HEK293 (cell line): ENCODE results near the gene MACF1.

Experiments
- CTCF ChIA-PET: fragments of 350-600 bp; formaldehyde crosslinking; extraction: SDS; loops from one replicate; lab custom pipeline; 2021; ENCODE audit warnings: antibody characterized with exemption; lab: Yijun Ruan, JAX
- POLR2A ChIA-PET: fragments of 300-600 bp; formaldehyde crosslinking; extraction: SDS; loops from one replicate; lab custom pipeline; 2020; ENCODE audit warnings: antibody characterized with exemption, inconsistent platforms; lab: Yijun Ruan, JAX
- H3K27ac ChIP-seq: fragments of 200-500 bp; sonication (Bioruptor generic); 2 replicates; pipeline ENCODE4 v1.5.1; 2014; ENCODE audit warnings: low read depth, low read length, control low read depth, inconsistent platforms; ENCODE audit errors: extremely low read depth
- H3K36me3 ChIP-seq, 2 experiments: fragments of 200-500 bp in 1 of 2; sonication (Bioruptor generic) in 1 of 2; 1 replicate in 1 of 2; 2 replicates in 1 of 2; pipeline ENCODE4 v1.5.1; 2014 to 2017; ENCODE audit warnings: inconsistent platforms in 2 of 2, low read length in 2 of 2; ENCODE audit not compliant: control insufficient read depth in 2 of 2, insufficient read depth in 1 of 2
- H3K4me1 ChIP-seq: fragments of 200-500 bp; sonication (Bioruptor generic); 2 replicates; pipeline ENCODE4 v1.5.1; 2014; ENCODE audit warnings: mild to moderate bottlenecking, low read length, inconsistent platforms; ENCODE audit not compliant: control insufficient read depth, insufficient read depth
- H3K4me3 ChIP-seq: 2 replicates; pipeline ENCODE4 v1.5.1; 2011; ENCODE audit warnings: low read depth, mild to moderate bottlenecking, control low read depth, low read length, moderate library complexity
- H3K9me3 ChIP-seq: fragments of 200-500 bp; sonication (Bioruptor generic); 2 replicates; pipeline ENCODE4 v1.5.1; 2014; ENCODE audit warnings: low read depth, low read length, inconsistent platforms; ENCODE audit not compliant: control insufficient read depth, insufficient read depth
- EGR2 ChIP-seq: fragments of 450-650 bp; formaldehyde crosslinking; IDR thresholded peaks from 2 replicates; pipeline ENCODE4 v1.5.1; 2016; ENCODE audit warnings: low read depth, missing biosample characterization, missing genetic modification characterization
- ELK4 ChIP-seq: IDR thresholded peaks from 2 replicates; pipeline ENCODE4 v1.6.1; 2011; ENCODE audit warnings: mild to moderate bottlenecking, low read depth, low read length, borderline replicate concordance
- GLI2 ChIP-seq: fragments of 450-650 bp; formaldehyde crosslinking; IDR thresholded peaks from 2 replicates; pipeline ENCODE4; 2017; ENCODE audit warnings: missing biosample characterization, missing genetic modification characterization, low read depth, borderline replicate concordance
- HOXA7 ChIP-seq: sonication (generic); formaldehyde crosslinking; IDR thresholded peaks from 2 replicates; pipeline ENCODE4 v1.8.1; 2022; ENCODE audit warnings: missing genetic modification reagents, borderline replicate concordance
- KLF10 ChIP-seq: fragments of 450-650 bp; IDR thresholded peaks from 2 replicates; pipeline ENCODE4 v1.5.1; 2018; ENCODE audit warnings: missing biosample characterization, mild to moderate bottlenecking, missing genetic modification characterization
- PRDM1 ChIP-seq: fragments of 450-650 bp; formaldehyde crosslinking; IDR thresholded peaks from 2 replicates; pipeline ENCODE4; 2016; ENCODE audit warnings: missing biosample characterization, missing genetic modification characterization
- REST ChIP-seq: fragments of 450-650 bp; formaldehyde crosslinking; IDR thresholded peaks from 2 replicates; pipeline ENCODE4 v1.5.1; 2016; ENCODE audit warnings: missing biosample characterization, missing genetic modification characterization
- YY1 ChIP-seq: fragments of 450-650 bp; formaldehyde crosslinking; IDR thresholded peaks from 2 replicates; pipeline ENCODE4 v1.5.1; 2018; ENCODE audit warnings: missing biosample characterization, missing genetic modification characterization
- ZBTB1 ChIP-seq: fragments of 450-650 bp; formaldehyde crosslinking; IDR thresholded peaks from 2 replicates; pipeline ENCODE4 v1.5.1; 2016; ENCODE audit warnings: missing biosample characterization, missing genetic modification characterization
- ZBTB48 ChIP-seq: fragments of 450-650 bp; formaldehyde crosslinking; IDR thresholded peaks from 2 replicates; pipeline ENCODE4 v1.5.1; 2016; ENCODE audit warnings: missing biosample characterization, missing genetic modification characterization
- ZFHX2 ChIP-seq: fragments of 450-650 bp; formaldehyde crosslinking; conservative IDR thresholded peaks from 2 replicates; pipeline ENCODE4 v1.5.1; 2016; ENCODE audit warnings: missing biosample characterization, missing genetic modification characterization
- ZFP37 ChIP-seq: fragments of 450-650 bp; formaldehyde crosslinking; IDR thresholded peaks from 2 replicates; pipeline ENCODE4 v1.5.1; 2016; ENCODE audit warnings: missing biosample characterization, missing genetic modification characterization
- ZNF174 ChIP-seq: fragments of 450-650 bp; formaldehyde crosslinking; IDR thresholded peaks from 2 replicates; pipeline ENCODE4 v1.5.0; 2017; ENCODE audit warnings: missing biosample characterization, mild to moderate bottlenecking, missing genetic modification characterization
- ZNF211 ChIP-seq: fragments of 450-650 bp; formaldehyde crosslinking; IDR thresholded peaks from 2 replicates; pipeline ENCODE4 v1.5.1; 2016; ENCODE audit warnings: low read depth, missing biosample characterization, missing genetic modification characterization
- ZNF341 ChIP-seq: fragments of 450-650 bp; formaldehyde crosslinking; IDR thresholded peaks from 2 replicates; pipeline ENCODE4; 2016; ENCODE audit warnings: low read depth, missing biosample characterization, missing genetic modification characterization
- ZNF394 ChIP-seq: fragments of 450-650 bp; formaldehyde crosslinking; IDR thresholded peaks from 2 replicates; pipeline ENCODE4 v1.5.1; 2016; ENCODE audit warnings: missing biosample characterization, missing genetic modification characterization, mild to moderate bottlenecking, moderate library complexity, borderline replicate concordance
- ZNF426 ChIP-seq: fragments of 450-650 bp; formaldehyde crosslinking; IDR thresholded peaks from 2 replicates; pipeline ENCODE4 v1.5.1; 2017; ENCODE audit warnings: missing biosample characterization, missing genetic modification characterization, mild to moderate bottlenecking, inconsistent platforms, moderate library complexity
- ZNF514 ChIP-seq: fragments of 450-650 bp; formaldehyde crosslinking; IDR thresholded peaks from 2 replicates; pipeline ENCODE4 v1.5.1; 2016; ENCODE audit warnings: missing biosample characterization, missing genetic modification characterization
- ZNF521 ChIP-seq: fragments of 450-650 bp; formaldehyde crosslinking; IDR thresholded peaks from 2 replicates; pipeline ENCODE4 v1.5.1; 2017; ENCODE audit warnings: missing biosample characterization, mild to moderate bottlenecking, missing genetic modification characterization
- ZNF549 ChIP-seq: fragments of 450-650 bp; IDR thresholded peaks from 2 replicates; pipeline ENCODE4 v1.5.1; 2018; ENCODE audit warnings: missing biosample characterization, missing genetic modification characterization, mild to moderate bottlenecking, inconsistent platforms, moderate library complexity
- ZNF555 ChIP-seq: fragments of 450-650 bp; formaldehyde crosslinking; conservative IDR thresholded peaks from 2 replicates; pipeline ENCODE4 v1.5.1; 2017; ENCODE audit warnings: missing biosample characterization, mild to moderate bottlenecking, missing genetic modification characterization, inconsistent platforms
- ZNF560 ChIP-seq: fragments of 450-650 bp; formaldehyde crosslinking; IDR thresholded peaks from 2 replicates; pipeline ENCODE4 v1.5.1; 2017; ENCODE audit warnings: missing biosample characterization, missing genetic modification characterization, borderline replicate concordance
- ZNF610 ChIP-seq: fragments of 450-650 bp; formaldehyde crosslinking; IDR thresholded peaks from 2 replicates; pipeline ENCODE4 v1.5.1; 2016; ENCODE audit warnings: missing biosample characterization, missing genetic modification characterization, borderline replicate concordance
- ZNF623 ChIP-seq: fragments of 450-650 bp; formaldehyde crosslinking; IDR thresholded peaks from 2 replicates; pipeline ENCODE4 v1.5.1; 2016; ENCODE audit warnings: missing biosample characterization, missing genetic modification characterization
- ZNF658 ChIP-seq: fragments of 450-650 bp; formaldehyde crosslinking; IDR thresholded peaks from 2 replicates; pipeline ENCODE4; 2016; ENCODE audit warnings: missing biosample characterization, missing genetic modification characterization
- TF ChIP-seq, protein P1 (sequence below): fragments of 450-650 bp; formaldehyde crosslinking; IDR thresholded peaks from 2 replicates; pipeline ENCODE4 v1.5.1; 2016; ENCODE audit warnings: missing biosample characterization, missing genetic modification characterization
- TF ChIP-seq, protein P2 (sequence below): fragments of 450-650 bp; formaldehyde crosslinking; IDR thresholded peaks from 2 replicates; pipeline ENCODE4 v1.5.1; 2016; ENCODE audit warnings: missing biosample characterization, missing genetic modification characterization
- TF ChIP-seq, protein P3 (sequence below): fragments of 450-650 bp; formaldehyde crosslinking; IDR thresholded peaks from 2 replicates; pipeline ENCODE4 v1.5.1; 2016; ENCODE audit warnings: missing biosample characterization, missing genetic modification characterization, low read depth

Gene MACF1

DNA sequence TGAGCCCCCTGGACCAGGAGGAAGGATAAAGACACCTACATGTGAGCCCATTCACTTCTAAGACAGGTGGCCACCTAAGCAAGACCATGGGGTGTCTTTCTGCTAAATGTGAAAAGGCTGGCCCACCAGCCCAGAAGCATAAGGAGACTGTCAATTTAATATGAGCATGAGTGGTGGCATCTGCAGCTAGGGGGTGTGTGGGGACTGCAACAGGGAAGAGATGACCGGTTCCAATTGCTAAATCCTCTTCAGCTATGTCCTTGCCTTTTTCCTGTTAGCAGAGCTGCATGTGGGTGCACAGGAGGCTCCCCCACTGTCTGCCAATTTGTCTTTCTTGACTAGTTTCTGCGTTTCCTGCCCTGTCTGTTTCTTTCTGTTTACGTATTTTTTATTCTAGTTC lies 264.7 kb downstream of the MACF1 start:
- Histone ChIP-seq H3K36me3 (peaks cover 18 to 95% of the 10 kb centered on the region in 2 experiments), H3K4me1 (no peaks in the 10 kb centered on the region), H3K27ac (no peak overlapping the region)
- CTCF ChIA-PET = interaction anchor here (0.9 kb wide), 1 partner anchor 70 kb away, joined by 5 read pairs; no protein-coding TSS in a partner anchor
- TF ChIP-seq, protein P1, sequence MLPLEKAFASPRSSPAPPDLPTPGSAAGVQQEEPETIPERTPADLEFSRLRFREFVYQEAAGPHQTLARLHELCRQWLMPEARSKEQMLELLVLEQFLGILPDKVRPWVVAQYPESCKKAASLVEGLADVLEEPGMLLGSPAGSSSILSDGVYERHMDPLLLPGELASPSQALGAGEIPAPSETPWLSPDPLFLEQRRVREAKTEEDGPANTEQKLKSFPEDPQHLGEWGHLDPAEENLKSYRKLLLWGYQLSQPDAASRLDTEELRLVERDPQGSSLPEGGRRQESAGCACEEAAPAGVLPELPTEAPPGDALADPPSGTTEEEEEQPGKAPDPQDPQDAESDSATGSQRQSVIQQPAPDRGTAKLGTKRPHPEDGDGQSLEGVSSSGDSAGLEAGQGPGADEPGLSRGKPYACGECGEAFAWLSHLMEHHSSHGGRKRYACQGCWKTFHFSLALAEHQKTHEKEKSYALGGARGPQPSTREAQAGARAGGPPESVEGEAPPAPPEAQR (tag by site-specific recombination) = no peak
- TF ChIP-seq ZNF560 (tag by site-specific recombination) = no peak
- TF ChIP-seq ZNF623 (tag by site-specific recombination) = no peak
- no peak for TF ChIP-seq ZNF426 (tag by site-specific recombination)
- TF ChIP-seq KLF10 (tag by site-specific recombination) = no peak
- no peak for TF ChIP-seq ZNF514
- no peak for TF ChIP-seq REST
- TF ChIP-seq ZNF658 = no peak
- TF ChIP-seq ZFP37 (tag by site-specific recombination) = no peak
- no peak for TF ChIP-seq ZNF555 (tag by site-specific recombination)
- TF ChIP-seq, protein P2, sequence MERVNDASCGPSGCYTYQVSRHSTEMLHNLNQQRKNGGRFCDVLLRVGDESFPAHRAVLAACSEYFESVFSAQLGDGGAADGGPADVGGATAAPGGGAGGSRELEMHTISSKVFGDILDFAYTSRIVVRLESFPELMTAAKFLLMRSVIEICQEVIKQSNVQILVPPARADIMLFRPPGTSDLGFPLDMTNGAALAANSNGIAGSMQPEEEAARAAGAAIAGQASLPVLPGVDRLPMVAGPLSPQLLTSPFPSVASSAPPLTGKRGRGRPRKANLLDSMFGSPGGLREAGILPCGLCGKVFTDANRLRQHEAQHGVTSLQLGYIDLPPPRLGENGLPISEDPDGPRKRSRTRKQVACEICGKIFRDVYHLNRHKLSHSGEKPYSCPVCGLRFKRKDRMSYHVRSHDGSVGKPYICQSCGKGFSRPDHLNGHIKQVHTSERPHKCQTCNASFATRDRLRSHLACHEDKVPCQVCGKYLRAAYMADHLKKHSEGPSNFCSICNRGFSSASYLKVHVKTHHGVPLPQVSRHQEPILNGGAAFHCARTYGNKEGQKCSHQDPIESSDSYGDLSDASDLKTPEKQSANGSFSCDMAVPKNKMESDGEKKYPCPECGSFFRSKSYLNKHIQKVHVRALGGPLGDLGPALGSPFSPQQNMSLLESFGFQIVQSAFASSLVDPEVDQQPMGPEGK (tag by site-specific recombination) = no peak
- no peak for TF ChIP-seq ZNF521 (tag by site-specific recombination)
- no peak for TF ChIP-seq GLI2 (tag by site-specific recombination)
- no peak for TF ChIP-seq ELK4
- TF ChIP-seq ZNF549 (tag by site-specific recombination) = no peak
- no peak for TF ChIP-seq ZNF394 (tag by site-specific recombination)
- no peak for TF ChIP-seq ZBTB1 (tag by site-specific recombination)
- TF ChIP-seq, all 188 proteins: peak for 0
- Histone ChIP-seq H3K4me3 (no peak overlapping the region), H3K9me3 (no peaks in the 10 kb centered on the region)
- POLR2A ChIA-PET = interaction anchor here (1.1 kb wide), 1 partner anchor 70 kb away, joined by 3 read pairs; no protein-coding TSS in a partner anchor

- CTCF ChIA-PET = interaction anchor here (0.5 to 0.7 kb wide), 2 partner anchors 167 to 198 kb away, joined by 3 read pairs; no protein-coding TSS in a partner anchor
- POLR2A ChIA-PET = no interaction called here
- TF ChIP-seq EGR2 (no peak), ZNF174 (tag by site-specific recombination) (no peak), ZBTB48 (tag by site-specific recombination) (no peak), ZNF211 (tag by site-specific recombination) (no peak), YY1 (tag by site-specific recombination) (no peak), ZNF610 (tag by site-specific recombination) (no peak), ZNF341 (no peak), PRDM1 (tag by site-specific recombination) (no peak), ZFHX2 (tag by site-specific recombination) (no peak), HOXA7 (CRISPR knock-in tag) (no peak)
- TF ChIP-seq, protein P3, sequence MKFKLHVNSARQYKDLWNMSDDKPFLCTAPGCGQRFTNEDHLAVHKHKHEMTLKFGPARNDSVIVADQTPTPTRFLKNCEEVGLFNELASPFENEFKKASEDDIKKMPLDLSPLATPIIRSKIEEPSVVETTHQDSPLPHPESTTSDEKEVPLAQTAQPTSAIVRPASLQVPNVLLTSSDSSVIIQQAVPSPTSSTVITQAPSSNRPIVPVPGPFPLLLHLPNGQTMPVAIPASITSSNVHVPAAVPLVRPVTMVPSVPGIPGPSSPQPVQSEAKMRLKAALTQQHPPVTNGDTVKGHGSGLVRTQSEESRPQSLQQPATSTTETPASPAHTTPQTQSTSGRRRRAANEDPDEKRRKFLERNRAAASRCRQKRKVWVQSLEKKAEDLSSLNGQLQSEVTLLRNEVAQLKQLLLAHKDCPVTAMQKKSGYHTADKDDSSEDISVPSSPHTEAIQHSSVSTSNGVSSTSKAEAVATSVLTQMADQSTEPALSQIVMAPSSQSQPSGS (tag by site-specific recombination) = no peak
Observed at GRCh38 chr1:39470040-39470439, 265.5 kb downstream of the MACF1 start.

More at GRCh38 chr1:39470040-39470439, 265.5 kb downstream of the MACF1 start:
- Histone ChIP-seq H3K27ac (no peak overlapping the region), H3K36me3 (peaks cover 12 to 90% of the 10 kb centered on the region in 2 experiments), H3K4me3 (no peak overlapping the region), H3K4me1 (no peaks in the 10 kb centered on the region), H3K9me3 (no peaks in the 10 kb centered on the region)
